GM19328 (cell line): ENCODE measurements around the gene TMEM52B.

Source experiments
- ATAC-seq: cut with Tn5 transposase; IDR thresholded peaks from one replicate; pipeline ENCODE4 v1.9.1; 2021; ENCODE audit warnings: mild to moderate bottlenecking, moderate library complexity; ENCODE audit not compliant: unreplicated experiment

Gene TMEM52B

DNA sequence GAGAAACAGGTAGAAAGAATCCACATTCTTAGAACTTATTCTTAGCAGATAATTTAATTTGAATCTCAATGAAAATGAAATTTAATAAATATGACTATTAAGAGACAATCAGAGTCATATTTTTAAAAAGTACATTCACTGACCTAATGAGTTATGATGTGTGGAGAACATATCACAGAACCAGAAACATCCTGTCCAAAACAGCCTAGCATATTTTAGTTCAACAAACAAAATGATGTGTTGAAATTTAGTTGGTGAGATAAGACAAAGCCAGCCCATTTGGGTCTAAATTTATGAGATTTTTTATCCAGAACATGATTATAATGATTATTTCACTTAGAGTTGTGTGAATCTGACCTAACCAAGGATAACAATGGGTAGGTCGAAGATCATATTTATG lies 59.7 kb downstream of the TMEM52B start:
- ATAC-seq, result no peak

DNA sequence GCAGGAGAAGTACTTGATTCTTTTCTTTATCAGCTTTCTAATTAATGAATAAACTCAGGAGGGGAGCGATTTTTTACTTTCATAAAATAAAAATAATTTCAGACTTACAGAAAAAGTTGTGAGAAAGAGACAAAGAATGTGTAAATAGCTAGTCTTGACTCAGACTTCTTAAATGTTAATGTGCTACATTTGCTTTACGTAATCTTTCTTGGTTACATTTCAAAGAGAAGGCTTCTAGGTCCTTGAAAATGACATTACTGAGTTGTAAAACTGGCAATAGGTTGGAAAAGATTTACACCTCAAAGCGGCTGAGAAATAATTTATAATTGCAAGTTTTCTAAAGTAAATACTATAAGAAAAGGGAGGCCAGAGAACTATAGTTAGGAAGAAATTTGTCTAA lies 62.5 kb downstream of the TMEM52B start:
- no peak for ATAC-seq
